ENCODE measurements around the gene EHHADH. TPM values are rescaled to one million over a fixed set of nuclear protein-coding genes. Genes with fewer than 3 reads are reported as not detected.

The EHHADH gene
- total and polyA plus RNA-seq, 4 experiments from 2014 or later = 1.1 to 1.6 (median 1.4) TPM

GRCh38 chr3:185199671-185200070, 54.2 kb downstream of the EHHADH start:
- intact Hi-C loops (cut with micrococcal nuclease) = no loop called here
- ChIA-PET POLR2A (ENCODE audit: partially characterized antibody) (no interaction called here), CTCF (ENCODE audit: partially characterized antibody) (no interaction called here)
- no peaks in the 10 kb centered on the region for H3K4me1 ChIP-seq (ENCODE audit: insufficient read depth, low read length)
- no peak overlapping the region for H3K27ac ChIP-seq (ENCODE audit: low read depth, low read length)
- H3K4me1 Mint-ChIP-seq = no peaks in the 10 kb centered on the region
- peaks cover 2 to 19% of the 10 kb centered on the region in 2 donors for H3K36me3 Mint-ChIP-seq
- no peaks in the 10 kb centered on the region for H3K36me3 ChIP-seq (ENCODE audit: insufficient read depth, low read length)
- H3K27ac Mint-ChIP-seq = no peak overlapping the region
- no peak overlapping the region for H3K4me3 Mint-ChIP-seq
- H3K9me3 ChIP-seq (ENCODE audit: control insufficient read depth in 1 of 2, low read length in 2 of 2) = no peaks in the 10 kb centered on the region
- H3K4me3 ChIP-seq (ENCODE audit: low read length in 2 of 2) = no peak overlapping the region
- H3K9me3 Mint-ChIP-seq = peaks cover 0 to 11% (median 4%) of the 10 kb centered on the region in 8 donors
- DNase-seq = no peak
- H3K27me3 ChIP-seq (ENCODE audit: insufficient read depth, low read length) = no peaks in the 10 kb centered on the region
- peaks cover 1 to 2% of the 10 kb centered on the region in 2 donors for H3K27me3 Mint-ChIP-seq

- Mint-ChIP-seq H3K36me3 (peaks cover 2 to 19% of the 10 kb centered on the region in 2 donors), H3K4me1 (no peaks in the 10 kb centered on the region)
- intact Hi-C loops (cut with micrococcal nuclease) = no loop called here
Measured at GRCh38 chr3:185199206-185199605, 54.6 kb downstream of the EHHADH start.

GRCh38 chr3:185197068-185197467, 56.8 kb downstream of the EHHADH start:
- no peaks in the 10 kb centered on the region for H3K9me3 ChIP-seq (ENCODE audit: control insufficient read depth in 1 of 2, low read length in 2 of 2)
- intact Hi-C loops (cut with micrococcal nuclease) = no loop called here
- no peak overlapping the region for H3K4me3 ChIP-seq (ENCODE audit: low read length in 2 of 2)
- no peak for DNase-seq
- H3K4me1 ChIP-seq (ENCODE audit: insufficient read depth, low read length) = no peaks in the 10 kb centered on the region
- no peaks in the 10 kb centered on the region for H3K27me3 ChIP-seq (ENCODE audit: insufficient read depth, low read length)
- Mint-ChIP-seq H3K9me3 (peaks cover 0 to 12% (median 5%) of the 10 kb centered on the region in 8 donors), H3K27ac (no peak overlapping the region), H3K4me1 (no peaks in the 10 kb centered on the region), H3K27me3 (peaks cover 1 to 2% of the 10 kb centered on the region in 2 donors), H3K4me3 (no peak overlapping the region), H3K36me3 (peaks cover 2 to 22% of the 10 kb centered on the region in 2 donors)
- ChIA-PET CTCF (ENCODE audit: partially characterized antibody) (no interaction called here), POLR2A (ENCODE audit: partially characterized antibody) (no interaction called here)
- H3K27ac ChIP-seq (ENCODE audit: low read depth, low read length) = no peak overlapping the region
- no peaks in the 10 kb centered on the region for H3K36me3 ChIP-seq (ENCODE audit: insufficient read depth, low read length)

More at GRCh38 chr3:185199206-185199605, 54.6 kb downstream of the EHHADH start:
- Mint-ChIP-seq H3K9me3 (peaks cover 0 to 12% (median 4%) of the 10 kb centered on the region in 8 donors), H3K4me3 (no peak overlapping the region), H3K27me3 (peaks cover 1 to 2% of the 10 kb centered on the region in 2 donors), H3K27ac (no peak overlapping the region)
- Histone ChIP-seq H3K9me3 (ENCODE audit: control insufficient read depth in 1 of 2, low read length in 2 of 2) (no peaks in the 10 kb centered on the region), H3K27me3 (ENCODE audit: insufficient read depth, low read length) (no peaks in the 10 kb centered on the region), H3K4me3 (ENCODE audit: low read length in 2 of 2) (no peak overlapping the region), H3K4me1 (ENCODE audit: insufficient read depth, low read length) (no peaks in the 10 kb centered on the region), H3K36me3 (ENCODE audit: insufficient read depth, low read length) (no peaks in the 10 kb centered on the region), H3K27ac (ENCODE audit: low read depth, low read length) (no peak overlapping the region)
- CTCF ChIA-PET (ENCODE audit: partially characterized antibody) = no interaction called here
- no peak for DNase-seq
- POLR2A ChIA-PET (ENCODE audit: partially characterized antibody) = no interaction called here

- ChIA-PET POLR2A (ENCODE audit: partially characterized antibody) (no interaction called here), CTCF (ENCODE audit: partially characterized antibody) (no interaction called here)
- no peak overlapping the region for H3K27ac ChIP-seq (ENCODE audit: low read depth, low read length)
- H3K4me3 ChIP-seq (ENCODE audit: low read length in 2 of 2) = no peak overlapping the region
- H3K36me3 Mint-ChIP-seq = peaks cover 2 to 14% of the 10 kb centered on the region in 2 donors
- H3K27ac Mint-ChIP-seq = no peak overlapping the region
- no peaks in the 10 kb centered on the region for H3K4me1 ChIP-seq (ENCODE audit: insufficient read depth, low read length)
- no peaks in the 10 kb centered on the region for H3K9me3 ChIP-seq (ENCODE audit: control insufficient read depth in 1 of 2, low read length in 2 of 2)
- H3K4me1 Mint-ChIP-seq = no peaks in the 10 kb centered on the region
- no peaks in the 10 kb centered on the region for H3K27me3 ChIP-seq (ENCODE audit: insufficient read depth, low read length)
- peaks cover 0 to 2% of the 10 kb centered on the region in 2 donors for H3K27me3 Mint-ChIP-seq
- H3K9me3 Mint-ChIP-seq = peaks cover 0 to 12% (median 5%) of the 10 kb centered on the region in 8 donors
- no peak for DNase-seq
- intact Hi-C loops (cut with micrococcal nuclease) = no loop called here
- H3K36me3 ChIP-seq (ENCODE audit: insufficient read depth, low read length) = no peaks in the 10 kb centered on the region
- no peak overlapping the region for H3K4me3 Mint-ChIP-seq
Measured at GRCh38 chr3:185195652-185196051, 58.2 kb downstream of the EHHADH start.

GRCh38 chr3:185188816-185189215, 65.0 kb downstream of the EHHADH start:
- peaks cover 2 to 3% of the 10 kb centered on the region in 2 donors for H3K27me3 Mint-ChIP-seq
- no peaks in the 10 kb centered on the region for H3K27me3 ChIP-seq (ENCODE audit: insufficient read depth, low read length)
- H3K9me3 ChIP-seq (ENCODE audit: control insufficient read depth in 1 of 2, low read length in 2 of 2) = no peaks in the 10 kb centered on the region
- POLR2A ChIA-PET (ENCODE audit: partially characterized antibody) = no interaction called here
- H3K36me3 Mint-ChIP-seq = peaks cover 0 to 6% of the 10 kb centered on the region in 2 donors
- no peak for DNase-seq
- intact Hi-C loops (cut with micrococcal nuclease) = no loop called here
- no peaks in the 10 kb centered on the region for H3K4me1 Mint-ChIP-seq
- H3K9me3 Mint-ChIP-seq = no peaks in the 10 kb centered on the region
- no peak overlapping the region for H3K4me3 ChIP-seq (ENCODE audit: low read length in 2 of 2)
- no peaks in the 10 kb centered on the region for H3K36me3 ChIP-seq (ENCODE audit: insufficient read depth, low read length)
- H3K27ac ChIP-seq (ENCODE audit: low read depth, low read length) = no peak overlapping the region
- no peaks in the 10 kb centered on the region for H3K4me1 ChIP-seq (ENCODE audit: insufficient read depth, low read length)
- no peak overlapping the region for H3K4me3 Mint-ChIP-seq
- CTCF ChIA-PET (ENCODE audit: partially characterized antibody) = no interaction called here
- H3K27ac Mint-ChIP-seq = no peak overlapping the region

- DNase-seq = no peak
- Histone ChIP-seq H3K4me1 (ENCODE audit: insufficient read depth, low read length) (no peaks in the 10 kb centered on the region), H3K36me3 (ENCODE audit: insufficient read depth, low read length) (no peaks in the 10 kb centered on the region), H3K4me3 (ENCODE audit: low read length in 2 of 2) (no peak overlapping the region), H3K9me3 (ENCODE audit: control insufficient read depth in 1 of 2, low read length in 2 of 2) (no peaks in the 10 kb centered on the region), H3K27me3 (ENCODE audit: insufficient read depth, low read length) (no peaks in the 10 kb centered on the region), H3K27ac (ENCODE audit: low read depth, low read length) (no peak overlapping the region)
- H3K4me3 Mint-ChIP-seq = no peak overlapping the region
- H3K4me1 Mint-ChIP-seq = no peaks in the 10 kb centered on the region
- peaks cover 2 to 5% of the 10 kb centered on the region in 2 donors for H3K27me3 Mint-ChIP-seq
- POLR2A ChIA-PET (ENCODE audit: partially characterized antibody) = no interaction called here
- CTCF ChIA-PET (ENCODE audit: partially characterized antibody) = interaction anchor here (1.3 kb wide), 1 partner anchor 9 kb away, joined by 4 read pairs; no protein-coding TSS in a partner anchor
- no peaks in the 10 kb centered on the region for H3K36me3 Mint-ChIP-seq
- intact Hi-C loops (cut with micrococcal nuclease) = no loop called here
- no peaks in the 10 kb centered on the region for H3K9me3 Mint-ChIP-seq
- no peak overlapping the region for H3K27ac Mint-ChIP-seq
Measured at GRCh38 chr3:185187391-185187790, 66.5 kb downstream of the EHHADH start.

GRCh38 chr3:185176750-185177359, 77.0 kb downstream of the EHHADH start:
- CTCF ChIA-PET (ENCODE audit: partially characterized antibody) = interaction anchor here (0.8 to 2.4 kb wide), 5 partner anchors 10 to 616 kb away, joined by 3 to 10 read pairs (median 4); partner anchors contain the start of gene EPHB3
- peaks cover 0 to 2% (median under 1%) of the 10 kb centered on the region in 4 donors for H3K4me1 Mint-ChIP-seq
- H3K9me3 ChIP-seq (ENCODE audit: control insufficient read depth in 1 of 2, low read length in 2 of 2) = no peaks in the 10 kb centered on the region
- peaks cover 2% of the 10 kb centered on the region in 2 donors for H3K27me3 Mint-ChIP-seq
- H3K9me3 Mint-ChIP-seq = no peaks in the 10 kb centered on the region
- intact Hi-C loops (cut with micrococcal nuclease) = no loop called here
- no peak overlapping the region for H3K4me3 Mint-ChIP-seq
- no peaks in the 10 kb centered on the region for H3K27me3 ChIP-seq (ENCODE audit: insufficient read depth, low read length)
- POLR2A ChIA-PET (ENCODE audit: partially characterized antibody) = no interaction called here
- no peak overlapping the region for H3K27ac ChIP-seq (ENCODE audit: low read depth, low read length)
- H3K36me3 Mint-ChIP-seq = no peaks in the 10 kb centered on the region
- H3K36me3 ChIP-seq (ENCODE audit: insufficient read depth, low read length) = no peaks in the 10 kb centered on the region
- H3K27ac Mint-ChIP-seq = no peak overlapping the region
- H3K4me1 ChIP-seq (ENCODE audit: insufficient read depth, low read length) = no peaks in the 10 kb centered on the region
- no peak overlapping the region for H3K4me3 ChIP-seq (ENCODE audit: low read length in 2 of 2)
- DNase-seq = peak in 1 of 5 donors; percentile 4

Data from CD4-positive, alpha-beta memory T cell (primary cell).